Heart left ventricle (tissue), 13 donors: ENCODE measurements around the gene SCRN2.

Experiments
- POLR2A ChIP-seq, 2 donors: fragments of 450-650 bp; IDR thresholded peaks; one replicate each; pipeline ENCODE4 v1.6.1; 2017; ENCODE audit warnings: antibody characterized with exemption in 2 of 2, mild to moderate bottlenecking in 2 of 2, moderate library complexity in 2 of 2
- TF ChIP-seq, protein P1 (sequence below), 12 donors: fragments of 200-600 bp; sonication (generic) in 4 of 12; IDR thresholded peaks; one replicate each; pipeline versions ENCODE4 v1.5.0 to v1.8.0; 2018 to 2022; ENCODE audit warnings: antibody characterized with exemption in 12 of 12, mild to moderate bottlenecking in 5 of 12
- donor health status: ischemic (EF 13 %, LVEDD 7.1; RV severe dilation, severe dysfunction).
- donor health status: DM: no; HTN: yes; CAD: no.
- donor health status: DM: no; HTN: no; CAD: no.
- donor health status: ischemic (EF 25% LVEDD 6.9; RV normal size, moderate dysfunction).
- donor health status: ischemic (EF 25% LVEDD 5.7; RV mildly dilated, moderate dysfunction).
- donor health status: ischemic (EF 35%, LVEDD 5.7; RV mildly dilated, moderate dysfunction).
- donor health status: nonischemic (EF 11% LVEDD 7.7; RV severe dilation, severe dysfunction).
- donor health status: DM: yes; HTN: yes; CAD: no.
- donor health status: PGD.
- donor health status: ischemic (EF 29% LVEDD 5.4; RV normal size, mild dysfunction).
- donor health status: nonischemic (EF 23%, LVEDD 6.1; RV moderate dilation, normal function).

DNA sequence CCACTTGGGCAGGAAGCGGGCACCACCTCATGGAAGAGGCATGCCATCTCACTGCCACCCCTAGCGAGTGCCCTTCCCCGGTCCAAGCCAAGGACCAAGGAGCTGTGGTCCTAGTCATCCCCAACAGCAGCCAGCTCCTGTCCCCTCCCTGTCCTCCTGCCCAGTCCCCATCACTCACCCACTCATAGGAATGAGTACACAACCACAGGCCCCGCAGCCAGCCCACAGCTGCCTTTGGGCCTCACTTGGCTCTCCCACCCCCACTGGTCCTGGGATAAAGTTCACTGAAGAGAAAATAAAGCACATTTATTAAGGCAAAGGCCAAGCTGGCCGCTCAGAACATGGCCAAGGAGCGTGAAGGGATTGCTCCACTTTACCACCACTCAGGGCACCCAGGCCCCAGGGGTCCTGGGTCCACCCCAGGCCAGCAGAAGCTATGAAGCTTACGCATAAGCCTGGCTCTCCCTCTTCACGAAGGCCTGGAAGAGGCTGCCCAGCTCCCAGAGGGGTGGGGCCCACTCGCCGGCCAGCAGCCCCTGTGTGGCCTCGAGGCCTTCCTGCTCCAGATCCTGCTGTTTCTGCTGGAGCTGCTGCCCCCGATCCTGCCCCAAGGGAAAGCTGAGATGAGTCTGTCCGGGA lies 3.6 kb downstream of the SCRN2 start:
- TF ChIP-seq, protein P1, sequence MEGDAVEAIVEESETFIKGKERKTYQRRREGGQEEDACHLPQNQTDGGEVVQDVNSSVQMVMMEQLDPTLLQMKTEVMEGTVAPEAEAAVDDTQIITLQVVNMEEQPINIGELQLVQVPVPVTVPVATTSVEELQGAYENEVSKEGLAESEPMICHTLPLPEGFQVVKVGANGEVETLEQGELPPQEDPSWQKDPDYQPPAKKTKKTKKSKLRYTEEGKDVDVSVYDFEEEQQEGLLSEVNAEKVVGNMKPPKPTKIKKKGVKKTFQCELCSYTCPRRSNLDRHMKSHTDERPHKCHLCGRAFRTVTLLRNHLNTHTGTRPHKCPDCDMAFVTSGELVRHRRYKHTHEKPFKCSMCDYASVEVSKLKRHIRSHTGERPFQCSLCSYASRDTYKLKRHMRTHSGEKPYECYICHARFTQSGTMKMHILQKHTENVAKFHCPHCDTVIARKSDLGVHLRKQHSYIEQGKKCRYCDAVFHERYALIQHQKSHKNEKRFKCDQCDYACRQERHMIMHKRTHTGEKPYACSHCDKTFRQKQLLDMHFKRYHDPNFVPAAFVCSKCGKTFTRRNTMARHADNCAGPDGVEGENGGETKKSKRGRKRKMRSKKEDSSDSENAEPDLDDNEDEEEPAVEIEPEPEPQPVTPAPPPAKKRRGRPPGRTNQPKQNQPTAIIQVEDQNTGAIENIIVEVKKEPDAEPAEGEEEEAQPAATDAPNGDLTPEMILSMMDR (IDR thresholded peaks at IDR 0.05): no peak
- no peak for TF ChIP-seq POLR2A (IDR thresholded peaks at IDR 0.05)
